ENCODE measurements around the gene TMEM119.

Gene TMEM119, protein sequence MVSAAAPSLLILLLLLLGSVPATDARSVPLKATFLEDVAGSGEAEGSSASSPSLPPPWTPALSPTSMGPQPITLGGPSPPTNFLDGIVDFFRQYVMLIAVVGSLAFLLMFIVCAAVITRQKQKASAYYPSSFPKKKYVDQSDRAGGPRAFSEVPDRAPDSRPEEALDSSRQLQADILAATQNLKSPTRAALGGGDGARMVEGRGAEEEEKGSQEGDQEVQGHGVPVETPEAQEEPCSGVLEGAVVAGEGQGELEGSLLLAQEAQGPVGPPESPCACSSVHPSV
- total RNA-seq, result 0 to 1.2 (median 0.80) reads per million in 4 experiments

DNA sequence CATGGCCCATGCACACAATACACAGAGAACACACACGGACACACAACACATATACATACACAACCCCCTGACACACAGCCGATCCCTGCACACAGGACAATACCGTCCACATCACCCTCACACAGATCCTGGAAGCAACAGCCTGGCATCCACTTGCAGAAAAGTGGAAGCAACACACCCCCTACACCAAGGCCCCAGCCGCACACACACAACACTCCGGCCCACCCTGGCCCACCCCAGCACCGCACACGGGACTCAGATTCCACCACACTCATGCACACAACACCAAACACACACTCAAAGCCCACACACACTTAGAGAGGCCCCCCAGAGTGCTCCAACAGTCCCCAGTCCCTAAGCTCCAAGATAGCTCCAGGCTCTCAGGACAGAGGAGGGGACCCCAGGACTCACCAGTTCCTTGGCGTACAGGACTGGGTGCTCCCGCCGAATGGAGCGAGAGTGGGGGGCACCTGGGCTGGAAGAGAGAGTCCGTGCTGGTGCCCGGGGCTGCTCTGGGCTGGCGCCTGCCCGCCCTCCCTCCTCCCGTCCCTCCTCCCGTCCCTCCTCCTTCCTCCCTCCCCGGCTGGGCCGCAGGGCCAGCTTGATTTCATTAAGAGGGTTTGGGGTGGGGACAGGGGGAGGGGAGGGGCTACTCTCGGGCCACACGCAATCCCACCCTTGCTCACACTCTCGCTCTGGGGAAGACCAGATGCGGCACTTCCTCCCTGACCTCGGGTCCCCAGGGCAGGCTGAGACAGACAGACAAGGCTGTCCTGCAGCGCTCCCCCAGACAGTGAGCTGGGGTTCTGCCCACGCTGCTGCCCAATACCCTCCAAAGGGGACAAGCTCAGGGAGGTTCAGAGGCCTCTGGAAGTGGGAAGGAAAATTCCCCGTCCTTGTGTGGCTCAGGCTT lies at the start of gene TMEM119:
Gene TMEM119 (minus strand): TSS at position 526 of the 913 bp plus-strand sequence. CDS start 5,701 bp downstream, outside the sequence.
- no peak for DNase-seq

DNA sequence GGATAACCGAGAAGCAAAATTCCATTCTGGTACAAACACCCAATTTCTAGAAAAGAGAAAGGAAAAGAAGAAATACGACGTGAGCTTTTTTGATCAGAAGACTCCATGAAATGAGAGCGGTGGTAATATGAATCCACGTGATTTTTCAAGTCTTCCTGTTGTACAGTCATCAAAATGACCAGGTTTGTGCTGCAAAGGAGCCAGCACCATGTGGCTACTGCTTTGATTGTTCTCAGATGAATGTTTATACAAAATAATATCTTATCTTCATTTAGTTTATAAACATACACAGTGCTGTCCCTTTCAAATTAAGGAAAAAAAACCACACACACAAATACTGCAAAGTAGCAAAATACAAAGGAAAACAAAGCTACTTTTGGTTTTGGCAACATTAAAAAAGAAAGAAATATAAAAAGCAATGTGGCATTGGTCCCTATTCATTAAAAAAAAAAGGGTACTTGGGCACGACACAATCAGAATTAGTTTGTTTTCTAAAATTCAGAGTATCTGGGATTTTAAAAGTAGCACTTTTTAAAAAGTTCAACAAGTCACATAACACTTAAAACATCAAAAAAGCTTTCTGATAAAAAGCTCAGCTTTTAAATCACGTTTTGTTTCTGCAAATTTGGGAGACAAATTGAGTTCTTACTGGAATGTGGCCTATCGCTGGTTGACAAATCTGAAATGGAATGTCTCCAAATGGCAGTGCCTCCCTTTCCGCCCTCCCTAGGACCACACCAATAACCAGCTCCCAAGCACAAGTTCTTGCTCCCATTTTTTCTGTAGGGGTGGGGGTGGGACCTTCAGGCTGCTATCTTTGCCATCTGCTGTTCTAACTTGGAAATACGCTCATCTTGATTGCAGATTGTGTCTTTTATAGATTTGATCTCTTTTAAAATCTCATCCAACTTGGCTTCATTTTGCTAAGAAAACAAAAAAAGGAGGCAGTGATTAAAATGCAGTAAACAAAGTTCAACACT lies 49.0 kb upstream of the TMEM119 start:
- DNase-seq, result no peak

DNA sequence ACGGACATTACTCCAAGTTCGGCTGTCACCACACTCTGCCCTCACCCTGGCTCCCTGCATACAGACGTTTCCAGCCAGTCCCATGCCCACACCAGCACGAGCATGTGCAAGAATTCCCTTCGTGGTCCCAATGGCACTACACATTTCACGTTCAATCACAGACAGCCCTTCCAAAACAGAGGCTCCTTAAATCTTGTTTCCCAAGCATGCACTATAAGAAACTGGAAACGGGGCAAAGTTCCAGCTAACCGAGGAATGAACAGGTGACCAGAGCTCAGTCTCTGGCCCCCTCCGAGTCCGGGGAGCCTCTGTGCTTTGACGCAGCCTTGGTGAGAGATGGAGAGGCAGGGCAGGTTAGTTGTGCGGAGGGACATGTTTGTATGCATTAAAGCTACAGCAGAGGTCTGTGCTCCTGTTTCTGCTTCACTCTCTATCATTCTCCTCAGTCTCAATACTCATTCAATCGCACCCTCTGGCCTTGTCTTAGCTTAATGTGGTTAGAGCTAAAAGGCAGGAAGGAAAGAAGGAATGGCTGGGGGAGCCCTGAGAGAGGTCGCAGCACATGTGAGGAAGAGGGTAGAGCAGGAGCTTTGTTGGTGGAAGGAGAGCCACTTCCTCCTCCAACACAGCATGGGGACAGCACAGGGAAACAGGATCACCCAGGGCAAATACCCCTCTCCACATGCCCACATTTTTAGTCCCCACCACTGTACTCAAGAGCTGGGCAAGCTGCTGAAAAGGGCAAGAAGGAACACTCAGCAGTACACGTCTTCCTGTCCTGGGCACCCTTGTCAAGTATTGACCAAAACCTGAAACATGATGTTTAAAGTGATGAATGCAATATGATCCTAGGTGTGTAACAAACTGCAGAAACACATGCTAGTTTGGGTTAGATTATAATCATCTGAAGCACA lies 48.1 kb upstream of the TMEM119 start:
- no peak for DNase-seq

- DNase-seq, result no peak
Measured at GRCh38 chr12:108644811-108645120, 46.9 kb upstream of the TMEM119 start.

DNA sequence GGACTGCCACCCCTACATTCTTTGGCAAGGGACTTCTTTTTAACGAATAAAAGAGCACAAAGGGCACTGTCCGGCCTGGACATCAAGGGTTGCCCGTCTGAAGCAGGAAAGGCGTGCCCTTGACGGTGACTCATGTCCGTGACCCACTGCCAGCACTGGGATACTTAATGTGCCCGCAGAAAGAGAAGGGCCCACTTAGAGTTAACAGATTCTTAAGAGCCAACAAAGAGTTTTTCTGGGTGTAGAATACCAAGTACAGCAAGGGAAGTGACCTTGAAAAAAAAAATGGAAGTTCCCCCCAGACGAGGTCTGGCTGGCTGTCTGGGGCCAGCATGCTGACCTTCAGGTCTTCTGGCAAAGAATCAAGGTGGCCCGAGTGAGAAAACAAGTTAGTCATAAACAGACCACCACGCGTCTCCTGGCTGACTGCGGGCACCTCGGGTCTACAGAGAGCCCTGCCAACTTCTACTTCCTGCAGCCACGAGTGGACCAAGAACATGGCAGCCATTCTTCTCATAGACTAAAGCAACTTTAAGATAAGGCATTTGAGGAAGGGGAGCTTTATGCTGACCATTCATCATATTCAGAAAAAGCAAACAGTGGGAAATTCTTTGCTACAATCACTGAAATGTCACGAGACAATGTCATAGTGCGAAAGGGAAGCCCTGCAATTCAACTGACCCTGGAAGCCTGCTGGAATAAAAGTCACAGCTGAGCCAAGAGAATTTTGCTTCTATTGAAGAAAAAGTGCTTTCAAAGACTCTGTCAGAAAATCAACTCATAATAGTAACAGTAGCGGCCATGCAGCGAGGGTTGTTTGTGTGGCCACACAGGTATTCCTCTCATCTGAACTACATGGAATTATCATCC lies 46.3 kb upstream of the TMEM119 start:
- DNase-seq, result no peak

- DNase-seq, result no peak
Measured at GRCh38 chr12:108642899-108643654, 45.2 kb upstream of the TMEM119 start.

DNA sequence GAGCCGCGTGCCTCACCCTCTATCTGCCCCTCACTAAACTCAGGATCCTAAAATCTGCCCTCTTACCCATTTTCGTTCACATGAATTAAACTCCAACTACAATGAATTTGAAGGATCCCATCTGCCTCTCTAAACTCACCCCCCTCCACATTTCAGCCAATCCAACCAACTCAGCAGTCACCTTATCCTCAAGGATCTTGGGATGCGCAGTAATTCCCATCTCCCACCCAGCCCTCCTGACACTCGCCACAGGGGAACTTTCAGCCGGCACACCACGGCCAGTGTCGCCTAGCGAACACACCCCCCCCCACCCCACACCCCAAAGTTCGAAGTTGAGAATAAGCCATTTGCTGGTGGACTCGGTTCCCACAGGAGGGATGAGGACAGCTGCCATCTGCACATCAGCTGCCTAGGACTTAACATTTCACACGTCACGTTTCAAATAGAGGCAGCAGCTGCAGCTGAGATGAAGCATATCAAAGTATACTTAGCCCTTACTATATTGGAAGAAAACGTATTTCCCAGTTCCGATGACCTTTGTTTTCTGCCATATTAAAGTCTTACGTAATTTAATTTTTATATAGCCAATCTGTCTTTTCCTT lies 44.5 kb upstream of the TMEM119 start:
- DNase-seq, result no peak

- no peak for DNase-seq
Measured at GRCh38 chr12:108641446-108642268, 43.8 kb upstream of the TMEM119 start.

GRCh38 chr12:108640802-108641445 lies 43.0 kb upstream of the TMEM119 start:
- no peak for DNase-seq

DNA sequence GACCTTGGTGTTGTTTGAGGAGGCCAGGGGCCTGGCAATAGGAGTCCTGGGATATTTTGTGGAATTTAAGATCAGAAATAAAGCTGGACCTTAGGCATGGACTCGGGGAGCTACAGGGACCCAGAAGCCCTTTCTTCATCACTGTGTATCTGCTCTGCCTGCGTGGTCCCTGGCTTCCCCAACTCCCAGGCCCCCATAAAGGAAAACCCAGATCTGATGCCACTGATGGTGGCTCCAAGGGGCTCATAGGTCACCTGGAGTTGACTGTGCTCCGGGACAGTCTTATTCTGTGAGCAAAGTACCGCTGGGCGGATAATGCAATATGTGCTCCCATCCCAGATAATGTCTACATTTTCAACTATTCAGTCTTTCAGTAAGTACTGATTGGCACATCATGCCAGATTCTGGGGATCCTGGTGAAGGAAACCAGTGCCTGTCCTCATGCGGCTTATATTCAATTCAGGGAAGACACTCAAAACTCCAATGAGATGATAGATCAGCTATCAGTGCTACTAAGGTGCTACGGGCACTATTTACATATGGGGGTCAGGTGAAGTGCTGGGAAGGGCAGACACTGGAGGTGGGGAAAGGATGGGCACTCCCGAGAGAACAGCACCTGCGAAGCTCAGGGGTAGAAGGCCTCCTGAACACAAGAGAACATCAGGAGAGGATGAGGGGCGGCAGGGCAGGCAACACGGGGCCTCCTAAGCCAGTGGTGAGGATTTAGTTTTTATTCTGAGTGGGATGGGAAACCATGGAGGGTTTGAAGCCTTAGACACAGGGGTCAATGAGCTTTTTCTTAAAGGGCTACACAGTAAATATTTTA lies 41.3 kb upstream of the TMEM119 start:
- DNase-seq, result no peak

DNA sequence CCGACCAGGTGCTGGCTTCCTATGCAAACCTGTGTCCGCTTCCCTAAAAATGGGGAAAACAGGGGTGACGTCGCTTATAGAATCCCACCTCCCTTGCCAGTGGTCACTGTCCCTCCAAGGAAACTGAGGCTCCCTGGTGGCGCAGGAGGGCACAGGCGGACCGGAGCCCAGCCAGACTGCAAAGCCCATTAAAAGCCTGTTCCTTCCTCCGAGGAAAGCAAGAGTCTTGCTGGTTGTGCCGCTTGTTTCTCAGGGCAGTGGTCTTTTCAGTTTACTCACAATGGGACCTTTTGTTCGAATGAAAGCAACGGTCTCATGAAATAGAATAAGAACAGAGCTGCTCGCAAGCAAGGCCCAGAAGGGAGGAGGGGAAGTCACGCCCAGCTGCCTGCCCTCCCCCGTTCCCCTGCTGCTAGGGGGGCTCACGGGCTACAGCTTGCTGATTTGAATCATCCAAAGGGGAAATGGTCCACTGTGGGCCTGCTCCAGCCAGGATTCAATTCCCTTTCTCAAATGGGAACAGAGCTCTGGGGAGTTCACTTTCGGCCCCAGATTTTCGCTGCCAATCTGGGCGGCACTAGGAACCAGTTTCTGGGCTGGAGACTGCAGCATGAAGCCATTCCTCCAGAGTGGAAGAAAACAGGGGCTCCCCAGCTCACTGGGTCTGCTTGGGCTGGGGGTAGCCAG lies 40.4 kb upstream of the TMEM119 start:
- no peak for DNase-seq

DNA sequence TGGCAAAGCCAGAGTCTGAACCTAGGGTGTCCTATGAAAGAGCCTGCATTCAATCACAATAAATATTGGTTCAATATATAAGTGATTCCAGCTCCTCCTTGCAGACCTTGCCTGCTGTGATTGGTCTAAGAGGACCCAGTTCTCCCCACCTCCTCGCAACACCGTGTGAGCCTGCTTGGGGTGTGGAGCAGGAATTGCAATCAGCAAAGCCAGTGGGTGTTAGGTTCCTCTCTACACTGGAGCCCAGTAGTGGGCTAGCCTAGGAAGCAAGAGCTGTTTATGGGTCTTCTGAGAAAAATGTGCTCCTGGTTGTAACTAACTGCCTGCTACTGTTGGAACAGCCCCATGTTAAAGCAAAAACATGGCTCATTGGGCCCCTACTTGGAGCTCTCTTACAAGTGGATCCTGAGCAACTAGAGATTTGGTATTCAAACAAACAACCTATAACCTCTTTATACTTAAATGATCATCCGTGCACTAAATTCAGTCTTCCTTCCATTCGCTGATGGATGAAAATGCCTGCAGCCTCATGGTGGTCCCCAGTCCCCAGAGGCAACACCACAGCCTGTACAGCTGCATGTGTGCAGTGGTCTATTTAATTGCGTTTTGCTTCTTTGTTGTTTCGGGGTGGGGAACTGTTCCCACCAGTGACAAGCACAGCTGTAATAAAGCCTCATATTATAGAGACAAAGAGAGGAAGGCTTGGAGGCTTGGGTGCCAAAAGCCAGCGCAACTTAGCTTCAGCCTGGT lies 39.5 kb upstream of the TMEM119 start:
- DNase-seq, result no peak

GRCh38 chr12:108635997-108636808 lies 38.3 kb upstream of the TMEM119 start:
- DNase-seq, result no peak

DNA sequence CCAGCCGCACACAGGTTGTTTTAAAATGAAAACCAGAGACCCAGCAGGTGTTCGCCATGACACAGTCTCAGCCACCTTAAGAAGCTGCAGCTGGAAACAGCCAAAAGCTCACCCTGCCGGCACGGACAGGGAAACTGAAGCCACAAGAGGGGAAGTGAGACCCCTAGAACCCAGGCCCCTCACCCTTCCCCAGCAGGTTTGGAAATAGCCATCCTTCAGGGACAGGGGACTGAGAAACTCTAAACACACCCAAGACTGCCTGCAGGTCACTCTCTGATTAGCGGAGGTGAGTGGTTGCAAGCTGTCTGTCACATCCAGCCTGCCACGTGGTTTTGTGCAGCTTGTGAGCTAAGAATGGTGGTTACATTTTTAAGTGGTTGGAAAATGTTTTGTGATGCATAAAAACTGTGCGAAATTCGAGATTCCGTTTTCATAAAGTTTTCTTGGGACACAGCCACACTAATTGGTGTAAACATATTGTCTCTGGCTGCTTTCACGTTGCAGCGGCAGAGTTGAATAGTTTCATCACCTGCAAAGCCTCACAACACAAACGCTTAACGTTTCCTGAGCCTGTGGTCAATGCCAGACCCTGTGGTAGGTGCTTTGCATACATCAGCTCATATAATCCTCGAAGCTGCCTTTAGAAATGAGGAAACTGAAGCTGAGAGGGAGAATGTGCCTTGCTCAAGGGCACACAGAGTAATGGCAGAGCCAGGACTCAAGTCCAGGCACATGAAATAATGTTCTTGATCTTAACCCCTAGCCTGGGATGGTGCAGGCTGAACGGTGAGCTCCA lies 37.5 kb upstream of the TMEM119 start:
- no peak for DNase-seq
